Suprapubic skin (tissue), 4 donors: Measurements from ENCODE around the gene PLXNA4. TPM values are rescaled to one million over a fixed set of nuclear protein-coding genes. Genes with fewer than 3 reads are reported as not detected.

Experiments
- DNase-seq, 2 donors: peaks; one replicate each; pipeline ENCODE4 v3.0.0-alpha.2; 2019; ENCODE audit warnings: low spot score in 2 of 2
- H3K27ac ChIP-seq: fragments of 200-600 bp; sonication (generic); one replicate; pipeline ENCODE4 v1.5.1; 2019
- H3K27me3 ChIP-seq: fragments of 200-600 bp; sonication (generic); one replicate; pipeline ENCODE4 v1.5.1; 2019
- H3K36me3 ChIP-seq: fragments of 200-600 bp; sonication (generic); one replicate; pipeline ENCODE4 v1.5.1; 2019
- H3K4me1 ChIP-seq: fragments of 200-600 bp; sonication (generic); one replicate; pipeline ENCODE4 v1.5.1; 2019
- H3K4me3 ChIP-seq: fragments of 200-600 bp; sonication (generic); one replicate; pipeline ENCODE4 v1.5.1; 2019; ENCODE audit warnings: mild to moderate bottlenecking
- H3K9me3 ChIP-seq: fragments of 200-600 bp; sonication (generic); one replicate; pipeline ENCODE4 v1.5.1; 2019
- EP300 ChIP-seq: sonication (generic); formaldehyde crosslinking; IDR thresholded peaks from one replicate; pipeline ENCODE4 v1.6.1; 2017; ENCODE audit warnings: antibody characterized with exemption
- POLR2A ChIP-seq, 2 donors: fragments of 450-650 bp; IDR thresholded peaks; one replicate each; pipeline ENCODE4 v1.6.1; 2017; ENCODE audit warnings: antibody characterized with exemption in 2 of 2, mild to moderate bottlenecking in 2 of 2, moderate library complexity in 2 of 2
- POLR2AphosphoS5 ChIP-seq, 3 donors: sonication (generic); formaldehyde crosslinking; IDR thresholded peaks; one replicate each; pipeline ENCODE4 v1.6.1; 2017; ENCODE audit warnings: antibody characterized with exemption in 3 of 3
- WGBS: methylation state at CpG from one replicate; pipeline ENCODE4 v1.1.5; 2018; 5-methylcytosine and 5-hydroxymethylcytosine counted together
- total RNA-seq, 4 donors: library from RNA; depleted of rRNA; stranded (reverse); fragments of >200 nt; gene quantifications; one replicate each; pipeline ENCODE4 v1.1.0, GENCODE V29; 2016
- TF ChIP-seq, protein P1 (sequence below), 2 donors: fragments of 200-600 bp in 1 of 2; fragments of 450-650 bp in 1 of 2; sonication (generic) in 1 of 2; IDR thresholded peaks; one replicate each; pipeline ENCODE4 v1.5.1; 2016 to 2019; ENCODE audit warnings: antibody characterized with exemption in 2 of 2, mild to moderate bottlenecking in 1 of 2, moderate library complexity in 1 of 2

PLXNA4 gene
- total RNA-seq, 4 donors from 2014 or later, result 5.4 to 10.7 (median 7.1) TPM

DNA sequence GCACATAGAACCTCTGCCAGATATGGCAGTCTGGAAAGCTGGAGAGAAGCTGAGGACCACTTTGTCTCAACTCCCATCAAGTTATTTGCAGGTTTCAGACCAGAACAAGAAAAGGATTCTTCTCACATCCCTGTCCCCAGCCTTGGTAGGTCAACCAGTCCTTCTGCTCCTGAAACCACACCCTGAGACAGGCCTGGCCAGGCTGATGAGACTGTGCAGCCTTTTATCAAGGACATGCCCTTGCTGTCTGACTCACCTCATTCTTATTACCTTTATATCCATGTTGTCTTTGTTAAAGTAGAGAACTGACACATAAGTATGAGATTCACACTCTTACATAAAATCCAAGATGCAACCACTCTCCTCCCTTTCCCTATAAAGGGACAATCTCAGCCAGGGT is 354.9 kb downstream of the PLXNA4 start:
- Histone ChIP-seq H3K4me3 (no peak overlapping the region), H3K4me1 (peaks cover 6% of the 10 kb centered on the region), H3K27me3 (no peaks in the 10 kb centered on the region), H3K27ac (peak overlapping the region; percentile 36), H3K9me3 (no peaks in the 10 kb centered on the region), H3K36me3 (no peaks in the 10 kb centered on the region)
- no peak for TF ChIP-seq POLR2A (IDR thresholded peaks at IDR 0.05)
- TF ChIP-seq, protein P1, sequence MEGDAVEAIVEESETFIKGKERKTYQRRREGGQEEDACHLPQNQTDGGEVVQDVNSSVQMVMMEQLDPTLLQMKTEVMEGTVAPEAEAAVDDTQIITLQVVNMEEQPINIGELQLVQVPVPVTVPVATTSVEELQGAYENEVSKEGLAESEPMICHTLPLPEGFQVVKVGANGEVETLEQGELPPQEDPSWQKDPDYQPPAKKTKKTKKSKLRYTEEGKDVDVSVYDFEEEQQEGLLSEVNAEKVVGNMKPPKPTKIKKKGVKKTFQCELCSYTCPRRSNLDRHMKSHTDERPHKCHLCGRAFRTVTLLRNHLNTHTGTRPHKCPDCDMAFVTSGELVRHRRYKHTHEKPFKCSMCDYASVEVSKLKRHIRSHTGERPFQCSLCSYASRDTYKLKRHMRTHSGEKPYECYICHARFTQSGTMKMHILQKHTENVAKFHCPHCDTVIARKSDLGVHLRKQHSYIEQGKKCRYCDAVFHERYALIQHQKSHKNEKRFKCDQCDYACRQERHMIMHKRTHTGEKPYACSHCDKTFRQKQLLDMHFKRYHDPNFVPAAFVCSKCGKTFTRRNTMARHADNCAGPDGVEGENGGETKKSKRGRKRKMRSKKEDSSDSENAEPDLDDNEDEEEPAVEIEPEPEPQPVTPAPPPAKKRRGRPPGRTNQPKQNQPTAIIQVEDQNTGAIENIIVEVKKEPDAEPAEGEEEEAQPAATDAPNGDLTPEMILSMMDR (IDR thresholded peaks at IDR 0.05), result no peak
- TF ChIP-seq POLR2AphosphoS5 (IDR thresholded peaks at IDR 0.05), result no peak
- TF ChIP-seq EP300, result no peak
- no peak for DNase-seq

DNA sequence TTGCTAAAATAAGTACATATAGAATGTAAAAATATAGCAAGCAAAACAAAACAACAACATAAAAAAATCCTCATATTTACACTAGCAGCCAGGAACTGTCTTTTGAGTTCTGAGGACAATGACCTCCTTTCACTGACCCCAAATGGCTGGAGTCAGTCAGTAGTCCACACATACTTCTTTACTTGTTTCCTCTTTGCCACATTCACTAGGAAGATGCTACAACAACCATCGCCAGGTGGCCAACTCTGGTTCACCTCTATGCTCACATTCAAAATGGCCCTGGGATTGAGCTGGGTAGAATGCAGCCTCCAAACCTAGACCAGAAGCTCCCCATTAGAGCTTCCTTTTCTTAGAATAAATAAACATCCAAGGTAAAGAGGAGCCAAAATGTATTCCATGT is 356.2 kb downstream of the PLXNA4 start:
- H3K36me3 ChIP-seq, result no peaks in the 10 kb centered on the region
- TF ChIP-seq EP300, result no peak
- TF ChIP-seq POLR2AphosphoS5 (IDR thresholded peaks at IDR 0.05), result no peak
- TF ChIP-seq, protein P1 (IDR thresholded peaks at IDR 0.05), result no peak
- no peak for TF ChIP-seq POLR2A (IDR thresholded peaks at IDR 0.05)
- no peaks in the 10 kb centered on the region for H3K27me3 ChIP-seq
- WGBS, result 100% methylated on average over 1 of the region's 1 CpG
- no peak overlapping the region for H3K4me3 ChIP-seq
- no peaks in the 10 kb centered on the region for H3K9me3 ChIP-seq
- H3K4me1 ChIP-seq, result peaks cover 6% of the 10 kb centered on the region
- no peak for DNase-seq
- H3K27ac ChIP-seq, result no peak overlapping the region

DNA sequence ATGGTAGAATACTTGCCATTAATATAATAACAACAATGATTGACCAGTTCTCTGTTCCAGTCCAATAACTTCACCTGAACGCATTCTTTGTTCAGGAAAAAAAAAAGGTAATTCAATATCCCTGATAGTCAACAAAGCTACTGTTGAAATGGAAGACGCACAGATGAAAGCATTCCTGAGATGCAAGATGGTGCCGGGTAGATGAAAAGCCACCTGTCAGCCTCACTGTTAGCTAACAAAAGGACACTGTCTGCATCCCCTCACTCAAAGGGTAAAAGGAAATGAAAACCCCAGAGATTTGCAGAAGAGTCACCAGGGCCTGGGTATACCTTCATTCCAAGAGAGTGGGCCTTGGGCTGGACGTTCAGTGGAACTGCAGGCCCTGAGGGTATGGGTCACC is 357.4 kb downstream of the PLXNA4 start:
- Histone ChIP-seq H3K27me3 (no peaks in the 10 kb centered on the region), H3K36me3 (no peaks in the 10 kb centered on the region), H3K27ac (no peak overlapping the region), H3K4me1 (peaks cover 6% of the 10 kb centered on the region), H3K4me3 (no peak overlapping the region), H3K9me3 (no peaks in the 10 kb centered on the region)
- no peak for TF ChIP-seq EP300
- TF ChIP-seq, protein P1 (IDR thresholded peaks at IDR 0.05), result no peak
- TF ChIP-seq POLR2A (IDR thresholded peaks at IDR 0.05), result no peak
- TF ChIP-seq POLR2AphosphoS5 (IDR thresholded peaks at IDR 0.05), result no peak
- DNase-seq, result no peak
- 72% methylated on average over 4 of the region's 4 CpGs for WGBS

DNA sequence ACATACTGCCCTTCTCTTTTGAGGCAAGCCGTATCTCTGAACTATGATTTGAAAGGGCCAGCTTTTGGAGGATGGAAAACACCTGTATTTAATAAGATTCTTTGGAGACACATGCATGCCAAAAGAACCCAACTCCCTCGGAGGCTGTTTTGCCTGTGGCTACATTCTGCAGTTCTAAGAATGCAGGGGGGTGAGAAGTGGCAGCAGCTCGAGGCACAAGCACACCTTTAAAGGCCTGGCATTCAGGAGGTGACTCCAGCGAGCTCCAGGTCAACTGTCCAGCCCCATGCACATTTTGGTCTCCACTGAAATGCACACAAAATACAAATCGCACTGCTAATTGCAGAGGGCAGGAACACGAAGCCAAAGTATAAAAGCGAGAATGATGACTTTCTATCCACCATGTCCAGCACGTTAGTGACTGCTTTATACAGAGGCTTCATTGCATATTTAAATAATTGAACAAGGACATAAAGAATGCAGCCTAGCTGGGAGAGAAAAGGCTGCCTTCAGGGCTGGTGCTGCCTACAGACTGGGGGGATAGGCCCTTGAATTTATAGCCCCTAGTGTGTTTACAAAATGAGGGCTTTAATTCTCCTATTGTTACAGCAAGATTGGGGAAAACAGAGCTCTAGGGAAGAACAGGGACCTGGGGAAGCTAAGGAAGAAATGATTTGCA is 359.3 kb downstream of the PLXNA4 start:
- TF ChIP-seq EP300 (no peak), POLR2A (IDR thresholded peaks at IDR 0.05) (no peak), POLR2AphosphoS5 (IDR thresholded peaks at IDR 0.05) (no peak)
- TF ChIP-seq, protein P1 (IDR thresholded peaks at IDR 0.05), result no peak
- H3K4me3 ChIP-seq, result no peak overlapping the region
- H3K27me3 ChIP-seq, result no peaks in the 10 kb centered on the region
- no peak overlapping the region for H3K27ac ChIP-seq
- H3K9me3 ChIP-seq, result no peaks in the 10 kb centered on the region
- WGBS, result 62% methylated on average over 8 of the region's 8 CpGs
- H3K4me1 ChIP-seq, result peaks cover 5% of the 10 kb centered on the region
- no peaks in the 10 kb centered on the region for H3K36me3 ChIP-seq
- DNase-seq, result no peak

DNA sequence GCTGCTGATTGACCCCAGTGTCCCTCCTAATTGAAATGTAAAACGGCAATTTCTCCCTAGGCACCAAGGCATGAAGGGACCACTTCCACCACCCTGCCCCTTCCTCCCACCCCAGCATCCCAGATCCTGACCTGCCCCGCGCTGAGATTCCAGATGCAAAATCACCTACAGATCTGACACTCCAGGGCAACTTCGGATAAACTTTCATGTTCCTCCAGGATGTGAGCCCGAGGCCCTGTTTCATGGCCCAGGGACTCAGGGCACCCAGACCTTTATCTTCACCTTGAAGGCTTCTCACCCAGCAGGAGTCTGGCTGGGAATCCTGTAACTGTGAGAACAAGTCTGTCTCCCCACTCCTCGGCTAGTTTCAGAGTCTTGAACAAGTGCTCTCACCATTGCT is 361.8 kb downstream of the PLXNA4 start:
- H3K4me1 ChIP-seq, result no peaks in the 10 kb centered on the region
- no peaks in the 10 kb centered on the region for H3K9me3 ChIP-seq
- no peak for DNase-seq
- H3K27me3 ChIP-seq, result no peaks in the 10 kb centered on the region
- WGBS, result 85% methylated on average over 6 of the region's 6 CpGs
- H3K36me3 ChIP-seq, result no peaks in the 10 kb centered on the region
- TF ChIP-seq POLR2A (IDR thresholded peaks at IDR 0.05) (no peak), POLR2AphosphoS5 (IDR thresholded peaks at IDR 0.05) (no peak), EP300 (no peak)
- TF ChIP-seq, protein P1 (IDR thresholded peaks at IDR 0.05), result no peak
- no peak overlapping the region for H3K27ac ChIP-seq
- H3K4me3 ChIP-seq, result no peak overlapping the region
